ENCODE measurements around the gene SEMA4C.
"Not testable (repeated sequence)": the region's sequence is repeated elsewhere in the genome, so short reads cannot be mapped to it uniquely, and the experiment has no call there.

SEMA4C gene

DNA sequence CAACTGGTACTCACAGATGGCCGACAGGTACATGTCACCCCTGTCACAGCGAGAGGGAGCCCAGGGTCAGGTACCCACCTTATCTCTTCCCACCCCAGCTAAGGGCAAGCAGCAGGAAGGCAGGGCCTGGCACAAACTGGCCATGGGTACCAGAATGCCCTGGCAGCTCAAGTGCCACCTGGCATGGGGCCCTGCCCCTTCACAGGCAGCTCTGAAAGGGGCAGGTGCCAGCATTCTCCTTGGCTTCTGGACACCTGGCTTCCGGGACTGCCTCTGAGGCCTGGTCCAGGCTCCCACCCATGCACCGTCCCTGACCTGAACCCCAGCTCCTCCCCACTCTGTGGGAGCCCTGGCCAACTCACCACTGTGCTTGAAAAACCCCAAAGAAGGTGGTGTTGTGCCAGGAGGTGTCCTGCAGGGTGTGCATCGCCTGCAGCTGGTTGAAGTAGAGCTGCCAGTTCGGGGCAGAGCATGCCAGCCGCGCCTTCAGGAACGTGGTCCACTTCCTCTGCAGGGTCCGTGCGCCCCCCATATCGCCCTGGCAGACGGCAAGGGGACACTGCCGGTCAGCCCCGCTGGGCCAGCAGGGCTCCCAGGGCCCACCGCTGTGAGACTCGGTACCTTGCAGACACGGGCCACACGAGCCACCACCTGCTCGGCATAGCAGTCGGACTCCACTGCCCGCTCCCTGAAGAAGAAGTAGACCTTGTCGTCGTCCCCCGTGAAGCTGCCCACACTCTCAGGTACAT is 5.4 kb downstream of the SEMA4C start:
- TF ChIP-seq GABPA (IDR thresholded peaks at IDR 0.05; ENCODE audit: low read depth): no peak
- no peak for TF ChIP-seq SPI1 (IDR thresholded peaks at IDR 0.05; ENCODE audit: borderline replicate concordance, low read depth)
- TF ChIP-seq CTCF (IDR thresholded peaks at IDR 0.05; ENCODE audit: insufficient read depth, low read length): no peak
- no peak for TF ChIP-seq POLR2AphosphoS5 (IDR thresholded peaks at IDR 0.05; ENCODE audit: low read depth)
- TF ChIP-seq, protein P1, sequence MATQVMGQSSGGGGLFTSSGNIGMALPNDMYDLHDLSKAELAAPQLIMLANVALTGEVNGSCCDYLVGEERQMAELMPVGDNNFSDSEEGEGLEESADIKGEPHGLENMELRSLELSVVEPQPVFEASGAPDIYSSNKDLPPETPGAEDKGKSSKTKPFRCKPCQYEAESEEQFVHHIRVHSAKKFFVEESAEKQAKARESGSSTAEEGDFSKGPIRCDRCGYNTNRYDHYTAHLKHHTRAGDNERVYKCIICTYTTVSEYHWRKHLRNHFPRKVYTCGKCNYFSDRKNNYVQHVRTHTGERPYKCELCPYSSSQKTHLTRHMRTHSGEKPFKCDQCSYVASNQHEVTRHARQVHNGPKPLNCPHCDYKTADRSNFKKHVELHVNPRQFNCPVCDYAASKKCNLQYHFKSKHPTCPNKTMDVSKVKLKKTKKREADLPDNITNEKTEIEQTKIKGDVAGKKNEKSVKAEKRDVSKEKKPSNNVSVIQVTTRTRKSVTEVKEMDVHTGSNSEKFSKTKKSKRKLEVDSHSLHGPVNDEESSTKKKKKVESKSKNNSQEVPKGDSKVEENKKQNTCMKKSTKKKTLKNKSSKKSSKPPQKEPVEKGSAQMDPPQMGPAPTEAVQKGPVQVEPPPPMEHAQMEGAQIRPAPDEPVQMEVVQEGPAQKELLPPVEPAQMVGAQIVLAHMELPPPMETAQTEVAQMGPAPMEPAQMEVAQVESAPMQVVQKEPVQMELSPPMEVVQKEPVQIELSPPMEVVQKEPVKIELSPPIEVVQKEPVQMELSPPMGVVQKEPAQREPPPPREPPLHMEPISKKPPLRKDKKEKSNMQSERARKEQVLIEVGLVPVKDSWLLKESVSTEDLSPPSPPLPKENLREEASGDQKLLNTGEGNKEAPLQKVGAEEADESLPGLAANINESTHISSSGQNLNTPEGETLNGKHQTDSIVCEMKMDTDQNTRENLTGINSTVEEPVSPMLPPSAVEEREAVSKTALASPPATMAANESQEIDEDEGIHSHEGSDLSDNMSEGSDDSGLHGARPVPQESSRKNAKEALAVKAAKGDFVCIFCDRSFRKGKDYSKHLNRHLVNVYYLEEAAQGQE (IDR thresholded peaks at IDR 0.05; ENCODE audit: insufficient replicate concordance, low read depth): no peak
- Histone ChIP-seq H3K27ac (replicated peaks) (no peak overlapping the region), H3K4me3 (replicated peaks; ENCODE audit: insufficient read depth, low read length) (no peak overlapping the region), H3K27me3 (ENCODE audit: insufficient read depth, poor library complexity, severe bottlenecking) (no peaks in the 10 kb centered on the region)
- no peak for DNase-seq (ENCODE audit: low read depth in 1 of 2, low spot score in 1 of 2)

GRCh38 chr2:96863575-96864342 is 6.1 kb downstream of the SEMA4C start:
- no peak for TF ChIP-seq POLR2AphosphoS5 (IDR thresholded peaks at IDR 0.05; ENCODE audit: low read depth)
- TF ChIP-seq, protein P1 (IDR thresholded peaks at IDR 0.05; ENCODE audit: insufficient replicate concordance, low read depth): no peak
- no peak for TF ChIP-seq SPI1 (IDR thresholded peaks at IDR 0.05; ENCODE audit: borderline replicate concordance, low read depth)
- TF ChIP-seq GABPA (IDR thresholded peaks at IDR 0.05; ENCODE audit: low read depth): no peak
- no peak for TF ChIP-seq CTCF (IDR thresholded peaks at IDR 0.05; ENCODE audit: insufficient read depth, low read length)

GRCh38 chr2:96863056-96863455 is 6.8 kb downstream of the SEMA4C start:
- H3K4me3 ChIP-seq (replicated peaks; ENCODE audit: insufficient read depth, low read length); DNase-seq (ENCODE audit: low read depth in 1 of 2, low spot score in 1 of 2); H3K27ac ChIP-seq (replicated peaks); H3K27me3 ChIP-seq (ENCODE audit: insufficient read depth, poor library complexity, severe bottlenecking): not testable (repeated sequence)

More at GRCh38 chr2:96863575-96864342, 6.1 kb downstream of the SEMA4C start:
- no peak for DNase-seq (ENCODE audit: low read depth in 1 of 2, low spot score in 1 of 2)
- Histone ChIP-seq H3K27ac (replicated peaks) (no peak overlapping the region), H3K4me3 (replicated peaks; ENCODE audit: insufficient read depth, low read length) (no peak overlapping the region), H3K27me3 (ENCODE audit: insufficient read depth, poor library complexity, severe bottlenecking) (no peaks in the 10 kb centered on the region)

- Histone ChIP-seq H3K27me3 (ENCODE audit: insufficient read depth, poor library complexity, severe bottlenecking) (no peaks in the 10 kb centered on the region), H3K27ac (replicated peaks) (no peak overlapping the region), H3K4me3 (replicated peaks; ENCODE audit: insufficient read depth, low read length) (no peak overlapping the region)
- no peak for DNase-seq (ENCODE audit: low read depth in 1 of 2, low spot score in 1 of 2)
- TF ChIP-seq GABPA (IDR thresholded peaks at IDR 0.05; ENCODE audit: low read depth) (no peak), CTCF (IDR thresholded peaks at IDR 0.05; ENCODE audit: insufficient read depth, low read length) (no peak), POLR2AphosphoS5 (IDR thresholded peaks at IDR 0.05; ENCODE audit: low read depth) (no peak), SPI1 (IDR thresholded peaks at IDR 0.05; ENCODE audit: borderline replicate concordance, low read depth) (no peak)
- TF ChIP-seq, protein P1 (IDR thresholded peaks at IDR 0.05; ENCODE audit: insufficient replicate concordance, low read depth): no peak
These were observed 8.8 kb downstream of the SEMA4C start for GRCh38 chr2:96861074-96861473.
